H1 (cell line): ENCODE results near the gene ZNF665. TPM values are rescaled to one million over a fixed set of nuclear protein-coding genes. Genes with fewer than 3 reads are reported as not detected.

ENCODE experiments used
- CTCF ChIA-PET: fragments of 300-600 bp; sonication (Branson Sonifier 250); formaldehyde crosslinking; loops from one replicate; lab custom pipeline; 2021; ENCODE audit not compliant: partially characterized antibody; lab: Charles Lee
- POLR2A ChIA-PET: fragments of 300-600 bp; sonication (Branson Sonifier 250); formaldehyde crosslinking; loops from one replicate; lab custom pipeline; 2021; ENCODE audit warnings: inconsistent platforms; ENCODE audit not compliant: partially characterized antibody; lab: Charles Lee
- DNase-seq, 2 experiments: peaks; one replicate each; pipeline versions ENCODE4 v3.0.0 to v3.0.0-alpha.2; 2010 to 2022; ENCODE audit warnings: low spot score in 2 of 2, low read depth in 1 of 2, mixed read lengths in 1 of 2
- FAIRE-seq: peaks from 2 replicates; lab custom pipeline; 2011; peaks lifted over from hg19 to GRCh38; lab: Jason Lieb, UNC
- H2AFZ ChIP-seq: 2 replicates; pipeline ENCODE4 v1.8.1; 2012; ENCODE audit warnings: low read length, inconsistent platforms
- H2AK5ac ChIP-seq: 2 replicates; pipeline ENCODE4 v1.6.1; 2013; ENCODE audit warnings: low read depth, low read length
- H2BK120ac ChIP-seq: replicated peaks from 2 replicates; pipeline ENCODE3; 2013; ENCODE audit warnings: low read depth, low read length, inconsistent platforms
- H2BK12ac ChIP-seq: 2 replicates; pipeline ENCODE4 v1.6.1; 2013; ENCODE audit warnings: low read depth, low read length
- H2BK15ac ChIP-seq: 2 replicates; pipeline ENCODE4 v1.6.1; 2013; ENCODE audit warnings: low read length
- H2BK20ac ChIP-seq: 2 replicates; pipeline ENCODE4 v1.6.1; 2013; ENCODE audit warnings: low read length
- H2BK5ac ChIP-seq: 2 replicates; pipeline ENCODE4 v1.6.1; 2013; ENCODE audit warnings: low read depth, low read length
- H3K14ac ChIP-seq: 2 replicates; pipeline ENCODE4 v1.6.1; 2013; ENCODE audit warnings: inconsistent platforms; ENCODE audit not compliant: insufficient read length
- H3K18ac ChIP-seq: 2 replicates; pipeline ENCODE4 v1.6.1; 2013; ENCODE audit warnings: low read length; ENCODE audit errors: extremely low read depth
- H3K23ac ChIP-seq: 2 replicates; pipeline ENCODE4 v1.6.1; 2013; ENCODE audit warnings: inconsistent platforms; ENCODE audit not compliant: insufficient read length
- H3K23me2 ChIP-seq: 2 replicates; pipeline ENCODE4 v1.6.1; 2013; ENCODE audit warnings: low read depth, low read length
- H3K27ac ChIP-seq: 2 replicates; pipeline ENCODE4 v1.6.1; 2011; ENCODE audit warnings: low read depth, low read length, inconsistent platforms
- H3K27me3 ChIP-seq, 4 experiments: replicated peaks in 1 of 4; 1 replicate in 1 of 4; 2 replicates in 3 of 4; pipeline versions ENCODE4 v1.6.1 to v1.8.1; 2011 to 2013; ENCODE audit warnings: low read length in 3 of 4, mild to moderate bottlenecking in 3 of 4, inconsistent platforms in 2 of 4, mixed read lengths in 2 of 4, moderate library complexity in 1 of 4; ENCODE audit not compliant: control insufficient read depth in 3 of 4, insufficient read depth in 3 of 4; ENCODE audit errors: extremely low read depth in 1 of 4
- H3K36me3 ChIP-seq, 4 experiments: 2 replicates each; pipeline versions ENCODE4 v1.6.1 to v1.8.1; 2011 to 2013; ENCODE audit warnings: mild to moderate bottlenecking in 4 of 4, low read length in 3 of 4, moderate library complexity in 2 of 4, control low read depth in 1 of 4, inconsistent platforms in 1 of 4; ENCODE audit not compliant: insufficient read depth in 4 of 4, control insufficient read depth in 2 of 4
- H3K4ac ChIP-seq: replicated peaks from 2 replicates; pipeline ENCODE3; 2013; ENCODE audit warnings: low read length, low read depth, mixed read lengths, inconsistent platforms; ENCODE audit not compliant: insufficient read length
- H3K4me1 ChIP-seq, 4 experiments: replicated peaks in 1 of 4; 1 replicate in 1 of 4; 2 replicates in 3 of 4; pipeline versions ENCODE4 v1.6.1 to v1.8.1; 2011 to 2013; ENCODE audit warnings: low read length in 3 of 4, inconsistent platforms in 2 of 4, mixed read lengths in 1 of 4; ENCODE audit not compliant: insufficient read depth in 4 of 4, control insufficient read depth in 3 of 4
- H3K4me2 ChIP-seq, 2 experiments: 2 replicates each; pipeline versions ENCODE4 v1.6.1 to v1.8.1; 2011 to 2013; ENCODE audit warnings: low read depth in 2 of 2, low read length in 2 of 2, control low read depth in 1 of 2, inconsistent platforms in 1 of 2, mild to moderate bottlenecking in 1 of 2; ENCODE audit not compliant: insufficient read depth in 1 of 2
- H3K4me3 ChIP-seq, 4 experiments: fragments of 200-600, 300-600 bp in 1 of 4; sonication (generic), shearing (Covaris generic), sonication (Bioruptor Twin) in 1 of 4; 2 replicates each; pipeline versions ENCODE4 v1.5.1 to v1.8.1; 2011 to 2016; ENCODE audit warnings: low read length in 4 of 4, low read depth in 3 of 4, control low read depth in 2 of 4, inconsistent platforms in 2 of 4, mild to moderate bottlenecking in 2 of 4, mixed read lengths in 1 of 4, moderate library complexity in 1 of 4; ENCODE audit not compliant: insufficient read depth in 2 of 4; ENCODE audit errors: extremely low read depth in 1 of 4
- H3K56ac ChIP-seq: replicated peaks from 2 replicates; pipeline ENCODE3; 2013; ENCODE audit warnings: low read depth, mild to moderate bottlenecking, mixed read lengths, low read length, inconsistent platforms; ENCODE audit not compliant: insufficient read length
- H3K79me1 ChIP-seq: 2 replicates; pipeline ENCODE4 v1.6.1; 2013; ENCODE audit warnings: low read depth, low read length, control low read depth
- H3K79me2 ChIP-seq, 2 experiments: 2 replicates each; pipeline versions ENCODE4 v1.6.1 to v1.8.1; 2012 to 2013; ENCODE audit warnings: low read length in 2 of 2, mild to moderate bottlenecking in 2 of 2, inconsistent platforms in 1 of 2; ENCODE audit not compliant: insufficient read depth in 2 of 2, control insufficient read depth in 1 of 2
- H3K9ac ChIP-seq, 4 experiments: replicated peaks in 1 of 4; 1 replicate in 1 of 4; 2 replicates in 3 of 4; pipeline versions ENCODE4 v1.6.1 to v1.8.1; 2011 to 2013; ENCODE audit warnings: low read depth in 3 of 4, low read length in 3 of 4, control low read depth in 2 of 4, mild to moderate bottlenecking in 2 of 4, moderate library complexity in 2 of 4, inconsistent platforms in 1 of 4; ENCODE audit errors: extremely low read depth in 1 of 4
- H3K9me3 ChIP-seq, 2 experiments: 2 replicates each; pipeline versions ENCODE4 v1.6.1 to v1.8.1; 2012 to 2013; ENCODE audit warnings: mild to moderate bottlenecking in 2 of 2, moderate library complexity in 2 of 2, control low read depth in 1 of 2, inconsistent platforms in 1 of 2, low read depth in 1 of 2, low read length in 1 of 2, mixed read lengths in 1 of 2; ENCODE audit not compliant: insufficient read depth in 2 of 2
- H4K20me1 ChIP-seq, 2 experiments: replicated peaks in 1 of 2; 2 replicates each; pipeline versions ENCODE3 to v1.8.1; 2011 to 2013; ENCODE audit warnings: inconsistent platforms in 2 of 2, low read length in 2 of 2, mild to moderate bottlenecking in 1 of 2; ENCODE audit not compliant: insufficient read depth in 2 of 2, control insufficient read depth in 1 of 2
- H4K5ac ChIP-seq: 2 replicates; pipeline ENCODE4 v1.6.1; 2013; ENCODE audit warnings: low read length, low read depth, mixed read lengths, inconsistent platforms; ENCODE audit not compliant: insufficient read length
- H4K8ac ChIP-seq: 2 replicates; pipeline ENCODE4 v1.8.0; 2013; ENCODE audit warnings: mild to moderate bottlenecking, moderate library complexity, low read length, inconsistent platforms; ENCODE audit not compliant: insufficient read depth; ENCODE audit errors: extremely low read depth
- H4K91ac ChIP-seq: replicated peaks from 2 replicates; pipeline ENCODE3; 2013; ENCODE audit warnings: low read length, mixed read lengths, inconsistent platforms; ENCODE audit not compliant: insufficient read length
- BACH1 ChIP-seq: IDR thresholded peaks from 2 replicates; pipeline ENCODE4 v1.6.1; 2012; ENCODE audit warnings: low read length, improper control_type of control experiment
- CEBPB ChIP-seq: IDR thresholded peaks from 2 replicates; pipeline ENCODE4 v1.6.1; 2012; ENCODE audit warnings: low read depth, low read length
- JUND ChIP-seq: IDR thresholded peaks from 2 replicates; pipeline ENCODE4 v1.6.1; 2011; ENCODE audit warnings: mild to moderate bottlenecking, improper control_type of control experiment, low read length
- MAFK ChIP-seq: IDR thresholded peaks from 2 replicates; pipeline ENCODE4 v1.6.1; 2012; ENCODE audit warnings: low read depth, mild to moderate bottlenecking, improper control_type of control experiment, low read length
- RAD21 ChIP-seq, 2 experiments: IDR thresholded peaks in 1 of 2; conservative IDR thresholded peaks in 1 of 2; 2 replicates each; pipeline ENCODE4 v1.6.1; 2011; ENCODE audit warnings: low read depth in 2 of 2, low read length in 2 of 2, improper control_type of control experiment in 1 of 2, inconsistent platforms in 1 of 2, mild to moderate bottlenecking in 1 of 2, moderate library complexity in 1 of 2
- RFX5 ChIP-seq: IDR thresholded peaks from 2 replicates; pipeline ENCODE4 v1.6.1; 2011; ENCODE audit warnings: low read depth, low read length, improper control_type of control experiment, borderline replicate concordance
- SIX5 ChIP-seq: IDR thresholded peaks from 2 replicates; pipeline ENCODE4 v1.6.1; 2011; ENCODE audit warnings: mild to moderate bottlenecking, low read depth, low read length
- SP4 ChIP-seq: IDR thresholded peaks from 2 replicates; pipeline ENCODE4 v1.6.1; 2012; ENCODE audit warnings: low read length, inconsistent platforms
- SUZ12 ChIP-seq: fragments of 200-600 bp; sonication (generic); IDR thresholded peaks from 2 replicates; pipeline ENCODE4 v1.6.1; 2012; ENCODE audit warnings: mild to moderate bottlenecking, inconsistent platforms, low read length, moderate library complexity, mixed read lengths
- TCF12 ChIP-seq: IDR thresholded peaks from 2 replicates; pipeline ENCODE4 v1.6.1; 2011; ENCODE audit warnings: low read depth, mild to moderate bottlenecking, low read length
- WGBS, 2 experiments: shearing (Covaris generic) in 1 of 2; methylation state at CpG; one replicate each; pipeline versions ENCODE4 v1.1.6 to v1.1.7; 2013 to 2015; ENCODE audit warnings: low lambda C conversion rate in 2 of 2, mixed read lengths in 2 of 2, inconsistent platforms in 1 of 2, low coverage in 1 of 2, missing lambda C conversion rate in 1 of 2; ENCODE audit not compliant: insufficient replicate concordance in 2 of 2, insufficient coverage in 1 of 2, insufficient read length in 1 of 2; ENCODE audit errors: extremely low coverage in 1 of 2, missing lambda C conversion rate in 1 of 2; 5-methylcytosine and 5-hydroxymethylcytosine counted together
- polyA plus RNA-seq, 7 experiments: library from polyadenylated mRNA; depleted of rRNA in 3 of 7; stranded (reverse) in 5 of 7; unstranded in 2 of 7; fragments of >200 nt in 5 of 7; fragments of 200-250 nt in 2 of 7; gene quantifications; 1 replicate in 5 of 7; 2 replicates in 1 of 7; 4 replicates in 1 of 7; pipeline versions ENCODE4 v1.2.1 to v1.2.3, GENCODE V29; 2011 to 2013; ENCODE audit warnings: missing spikeins in 2 of 7, mixed read lengths in 2 of 7
- total RNA-seq: library from RNA; stranded (reverse); fragmentation: NEBNext Ultra II Directional; extraction: Animal tissue kit (Norgen Biotek cat#: 25700); gene quantifications from 2 replicates; pipeline ENCODE4 v1.2.1, GENCODE V29; 2021

The ZNF665 gene
- total and polyA plus RNA-seq, 2 of the 8 experiments (the other 6 are each of a cell fraction or from before 2014, with no cell fraction given) = 2.4 to 6.4 TPM

GRCh38 chr19:53131085-53131590 is 62.0 kb downstream of the ZNF665 start:
- Histone ChIP-seq H3K4ac (no peak overlapping the region), H4K91ac (no peak overlapping the region), H3K27ac (no peak overlapping the region), H4K20me1 (peaks cover 1 to 3% of the 10 kb centered on the region in 2 experiments), H3K27me3 (peaks cover 0 to 6% (median 4%) of the 10 kb centered on the region in 4 experiments; a peak in 4 of 7 replicates), H3K9me3 (no peaks in the 10 kb centered on the region), H2AK5ac (no peak overlapping the region), H3K9ac (no peak overlapping the region), H3K79me1 (no peaks in the 10 kb centered on the region), H3K23me2 (peaks cover 9% of the 10 kb centered on the region), H3K23ac (no peak overlapping the region), H3K4me2 (peak overlapping the region in 1 of 2 experiments; percentile 99; a peak in 3 of 4 replicates), H2BK15ac (no peak overlapping the region), H2BK12ac (no peak overlapping the region), H3K36me3 (no peaks in the 10 kb centered on the region), H3K14ac (no peak overlapping the region), H2AFZ (no peak overlapping the region), H3K4me1 (peaks cover 0 to 7% (median 3%) of the 10 kb centered on the region in 4 experiments; a peak in 5 of 7 replicates), H2BK5ac (no peak overlapping the region), H2BK120ac (no peak overlapping the region), H2BK20ac (no peak overlapping the region), H3K18ac (no peak overlapping the region), H4K8ac (no peak overlapping the region), H4K5ac (no peak overlapping the region), H3K4me3 (no peak overlapping the region), H3K56ac (no peak overlapping the region), H3K79me2 (no peaks in the 10 kb centered on the region)
- 61 to 100% methylated on average over 2 of the region's 4 CpGs for WGBS, 2 experiments
- ChIA-PET CTCF (interaction anchor here (0.9 to 1.6 kb wide), 3 partner anchors 15 to 34 kb away, joined by 3 to 5 read pairs (median 4); no protein-coding TSS in a partner anchor), POLR2A (interaction anchor here (0.7 kb wide), 1 partner anchor 56 kb away, joined by 3 read pairs; no protein-coding TSS in a partner anchor)
- FAIRE-seq = no peak
- no peak for DNase-seq
- TF ChIP-seq RAD21 (IDR thresholded peaks at IDR 0.05 in 1 of 2, conservative IDR thresholded peaks at IDR 0.05 in 1 of 2; ENCODE audit: low read depth in 2 of 2, low read length in 2 of 2) (no peak), MAFK (no peak), TCF12 (no peak), SUZ12 (no peak), JUND (no peak), RFX5 (no peak), CEBPB (no peak), SP4 (no peak), BACH1 (no peak), SIX5 (no peak)
